PC-9 (cell line): Measurements from ENCODE around the gene GRAP2. TPM values are rescaled to one million over a fixed set of nuclear protein-coding genes. Genes with fewer than 3 reads are reported as not detected.

ENCODE experiments used
- BruUV-seq: library from RNA; stranded (reverse); fragments of 400-500 nt; replicated peaks from 2 replicates; lab custom pipeline; 2021; lab: Mats Ljungman, UMichigan
- CTCF ChIA-PET: fragments of 300-600 bp; sonication (Branson Sonifier 250); formaldehyde crosslinking; loops from one replicate; lab custom pipeline; 2022; ENCODE audit warnings: antibody characterized with exemption; lab: Charles Lee
- POLR2A ChIA-PET: fragments of 300-600 bp; sonication (Branson Sonifier 250); formaldehyde crosslinking; loops from one replicate; lab custom pipeline; 2022; ENCODE audit warnings: antibody characterized with exemption; ENCODE audit not compliant: unreplicated experiment; lab: Charles Lee
- DNase-seq, 2 experiments: peaks; one replicate each; pipeline versions ENCODE4 v3.0.0 to v3.0.0-alpha.2; 2015 to 2022; ENCODE audit warnings: mixed read lengths in 1 of 2
- H2AFZ ChIP-seq: fragments of 200-600 bp; sonication (generic); 2 replicates; pipeline ENCODE4 v1.8.1; 2017; ENCODE audit warnings: antibody characterized with exemption
- H3F3A ChIP-seq: fragments of 200-600 bp; sonication (generic); 2 replicates; pipeline ENCODE4 v1.8.1; 2017; ENCODE audit warnings: antibody characterized with exemption, mild to moderate bottlenecking, low read depth; ENCODE audit not compliant: insufficient read depth
- H3K27ac ChIP-seq: fragments of 200-600 bp; sonication (generic); 2 replicates; pipeline ENCODE4 v1.6.1; 2016; ENCODE audit warnings: mixed run types
- H3K27me3 ChIP-seq: fragments of 200-600 bp; sonication (generic); 2 replicates; pipeline ENCODE4 v1.6.1; 2016; ENCODE audit warnings: low read depth, mixed run types; ENCODE audit not compliant: insufficient read depth
- H3K36me3 ChIP-seq: fragments of 200-600 bp; sonication (generic); 2 replicates; pipeline ENCODE4 v1.6.1; 2016; ENCODE audit warnings: low read depth, mixed run types
- H3K4me1 ChIP-seq: fragments of 200-600 bp; sonication (generic); replicated peaks from 2 replicates; pipeline ENCODE4 v1.6.1; 2016; ENCODE audit warnings: mixed run types; ENCODE audit not compliant: insufficient read depth
- H3K4me2 ChIP-seq: fragments of 200-600 bp; sonication (generic); 2 replicates; pipeline ENCODE4 v1.6.1; 2017; ENCODE audit warnings: mixed run types
- H3K4me3 ChIP-seq: fragments of 200-600 bp; sonication (generic); 2 replicates; pipeline ENCODE4 v1.6.1; 2016; ENCODE audit warnings: mixed run types
- H3K79me2 ChIP-seq: fragments of 200-600 bp; sonication (generic); 2 replicates; pipeline ENCODE4 v1.6.1; 2017; ENCODE audit warnings: low read depth, mixed run types
- H3K9me2 ChIP-seq: fragments of 200-600 bp; sonication (generic); 2 replicates; pipeline ENCODE4 v1.8.1; 2017; ENCODE audit warnings: mild to moderate bottlenecking; ENCODE audit not compliant: insufficient read depth
- H3K9me3 ChIP-seq: fragments of 200-600 bp; sonication (generic); 2 replicates; pipeline ENCODE4 v1.8.1; 2016; ENCODE audit warnings: low read depth; ENCODE audit not compliant: insufficient read depth
- H4K20me1 ChIP-seq: fragments of 200-600 bp; sonication (generic); 2 replicates; pipeline ENCODE4 v1.8.1; 2017; ENCODE audit not compliant: insufficient read depth
- CTCF ChIP-seq: fragments of 200-600 bp; sonication (generic); conservative IDR thresholded peaks from 2 replicates; pipeline ENCODE4 v1.6.1; 2017; ENCODE audit warnings: mixed run types, antibody characterized with exemption, mild to moderate bottlenecking, moderate library complexity
- EZH2 ChIP-seq: fragments of 200-600 bp; sonication (generic); IDR thresholded peaks from 2 replicates; pipeline ENCODE4 v1.8.0; 2017; ENCODE audit warnings: antibody characterized with exemption, low read depth
- intact Hi-C: fragments of 100-400 bp; cut with micrococcal nuclease; formaldehyde crosslinking; loops from one replicate; pipeline ENCODE4 v1.10.0; 2022; ENCODE audit not compliant: unreplicated experiment
- total RNA-seq: library from RNA; stranded (reverse); gene quantifications from 2 replicates; pipeline ENCODE4 v1.2.3, GENCODE V29; 2021

GRAP2 gene
- total RNA-seq, 1 experiment from 2014 or later: not detected

GRCh38 chr22:39973656-39974055 is 72.8 kb downstream of the GRAP2 start:
- Histone ChIP-seq H3F3A (no peaks in the 10 kb centered on the region), H3K9me2 (no peaks in the 10 kb centered on the region), H3K9me3 (no peaks in the 10 kb centered on the region), H3K4me2 (no peak overlapping the region), H3K4me1 (no peaks in the 10 kb centered on the region), H3K4me3 (no peak overlapping the region), H3K36me3 (no peaks in the 10 kb centered on the region), H3K27ac (no peak overlapping the region), H2AFZ (no peak overlapping the region), H3K79me2 (no peaks in the 10 kb centered on the region), H4K20me1 (no peaks in the 10 kb centered on the region), H3K27me3 (peaks cover 98% of the 10 kb centered on the region)
- DNase-seq: no peak
- intact Hi-C loops: no loop called here
- POLR2A ChIA-PET: interaction anchor here (0.6 kb wide), 1 partner anchor 18 kb away, joined by 3 read pairs; no protein-coding TSS in a partner anchor
- BruUV-seq: no TSS peak
- CTCF ChIA-PET: no interaction called here
- TF ChIP-seq CTCF (no peak), EZH2 (no peak)

GRCh38 chr22:39974065-39974464 is 73.2 kb downstream of the GRAP2 start:
- H3K27me3 ChIP-seq: peaks cover 98% of the 10 kb centered on the region
- no peaks in the 10 kb centered on the region for H3K9me3 ChIP-seq
- no peaks in the 10 kb centered on the region for H3F3A ChIP-seq
- H3K79me2 ChIP-seq: no peaks in the 10 kb centered on the region
- no peak overlapping the region for H3K4me2 ChIP-seq
- BruUV-seq: no TSS peak
- H3K4me1 ChIP-seq: no peaks in the 10 kb centered on the region
- TF ChIP-seq CTCF (no peak), EZH2 (no peak)
- no peaks in the 10 kb centered on the region for H4K20me1 ChIP-seq
- no peak overlapping the region for H2AFZ ChIP-seq
- ChIA-PET CTCF (no interaction called here), POLR2A (interaction anchor here (0.6 kb wide), 1 partner anchor 17 kb away, joined by 3 read pairs; no protein-coding TSS in a partner anchor)
- intact Hi-C loops: no loop called here
- H3K27ac ChIP-seq: no peak overlapping the region
- no peak for DNase-seq
- H3K9me2 ChIP-seq: no peaks in the 10 kb centered on the region
- no peak overlapping the region for H3K4me3 ChIP-seq
- H3K36me3 ChIP-seq: no peaks in the 10 kb centered on the region

- Histone ChIP-seq H3K4me1 (no peaks in the 10 kb centered on the region), H3K27me3 (peaks cover 90% of the 10 kb centered on the region), H3K9me3 (no peaks in the 10 kb centered on the region), H3K4me3 (no peak overlapping the region), H4K20me1 (no peaks in the 10 kb centered on the region; the same call in 1 of the 2 replicates), H2AFZ (no peak overlapping the region), H3K4me2 (no peak overlapping the region), H3K79me2 (no peaks in the 10 kb centered on the region), H3K9me2 (no peaks in the 10 kb centered on the region), H3K36me3 (no peaks in the 10 kb centered on the region), H3K27ac (no peak overlapping the region), H3F3A (no peaks in the 10 kb centered on the region)
- no peak for DNase-seq
- intact Hi-C loops: no loop called here
- ChIA-PET CTCF (no interaction called here), POLR2A (no interaction called here)
- no TSS peak for BruUV-seq
- TF ChIP-seq CTCF (no peak), EZH2 (no peak)
Observed at GRCh38 chr22:39979048-39979447, 78.2 kb downstream of the GRAP2 start.
